HepG2 (cell line): ENCODE results near the gene SEMA6D.

Experiments used
- ADNP ChIP-seq: sonication (generic); formaldehyde crosslinking; IDR thresholded peaks from 2 replicates; pipeline ENCODE4 v1.4.0; 2020; ENCODE audit warnings: missing genetic modification reagents
- BHLHE40 ChIP-seq: IDR thresholded peaks from 2 replicates; pipeline ENCODE4 v1.6.1; 2011; ENCODE audit warnings: low read length, improper control_type of control experiment
- ELF1 ChIP-seq: sonication (generic); formaldehyde crosslinking; IDR thresholded peaks from 2 replicates; pipeline ENCODE4 v1.4.0; 2020; ENCODE audit warnings: missing genetic modification reagents
- ELF4 ChIP-seq: sonication (generic); formaldehyde crosslinking; IDR thresholded peaks from 2 replicates; pipeline ENCODE4 v1.5.0; 2020; ENCODE audit warnings: missing genetic modification reagents, mild to moderate bottlenecking, moderate library complexity, borderline replicate concordance
- EZH2 ChIP-seq: conservative IDR thresholded peaks from 2 replicates; pipeline ENCODE4 v1.6.1; 2012; ENCODE audit warnings: mild to moderate bottlenecking, low read depth, low read length, moderate library complexity
- IRF2 ChIP-seq: IDR thresholded peaks from 2 replicates; pipeline ENCODE4 v1.6.1; 2018; ENCODE audit warnings: missing genetic modification reagents, missing compliant biosample characterization
- NFIC ChIP-seq: IDR thresholded peaks from 2 replicates; pipeline ENCODE4 v1.6.1; 2012; ENCODE audit warnings: mild to moderate bottlenecking, low read length, inconsistent platforms
- RNF2 ChIP-seq: fragments of 450-650 bp; conservative IDR thresholded peaks from 2 replicates; pipeline ENCODE4 v1.6.1; 2016; ENCODE audit warnings: low read depth
- SRSF9 ChIP-seq: fragments of 200-400 bp; formaldehyde crosslinking; IDR thresholded peaks from 2 replicates; pipeline ENCODE4 v1.6.1; 2018; ENCODE audit warnings: borderline replicate concordance, mild to moderate bottlenecking, low read depth, low read length; ENCODE audit not compliant: insufficient read depth, poor library complexity, severe bottlenecking
- ZNF83 ChIP-seq: sonication (generic); formaldehyde crosslinking; IDR thresholded peaks from 2 replicates; pipeline ENCODE4 v1.4.0; 2020; ENCODE audit warnings: missing genetic modification reagents, mild to moderate bottlenecking, borderline replicate concordance
- TF ChIP-seq, protein P1 (sequence below), 2 experiments: fragments of 450-650 bp in 1 of 2; sonication (generic) in 1 of 2; formaldehyde crosslinking in 1 of 2; IDR thresholded peaks; 2 replicates each; pipeline versions ENCODE4 v1.6.1 to v1.8.0; 2016 to 2022; ENCODE audit warnings: antibody characterized with exemption in 1 of 2, mild to moderate bottlenecking in 1 of 2, missing genetic modification reagents in 1 of 2
- TF ChIP-seq, protein P2 (sequence below): IDR thresholded peaks from 2 replicates; pipeline ENCODE4 v1.6.1; 2016; ENCODE audit warnings: low read depth, borderline replicate concordance
- TF ChIP-seq, protein P3 (sequence below): sonication (generic); formaldehyde crosslinking; IDR thresholded peaks from 2 replicates; pipeline ENCODE4 v1.5.0; 2020; ENCODE audit warnings: mild to moderate bottlenecking, missing genetic modification reagents, moderate library complexity

DNA sequence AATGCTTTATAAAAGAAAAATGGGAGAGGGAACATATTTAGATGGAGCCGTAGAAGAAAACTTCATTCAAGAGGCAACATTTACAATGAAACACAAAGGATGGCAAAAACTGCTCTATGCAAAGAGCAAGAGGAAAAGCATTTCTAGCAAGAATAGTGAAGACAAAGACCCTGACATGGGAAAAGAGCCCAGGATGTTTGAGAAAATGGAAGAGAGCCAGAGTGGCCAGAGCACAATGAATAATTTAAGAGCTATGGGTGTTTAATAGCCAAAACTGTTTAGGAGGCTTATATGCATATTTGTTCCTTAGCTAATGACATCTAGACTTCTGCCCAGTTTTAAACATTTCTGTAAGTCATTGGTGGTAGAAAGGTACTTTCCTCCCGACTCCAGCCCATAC lies 25.4 kb upstream of the SEMA6D start:
- TF ChIP-seq, protein P1, sequence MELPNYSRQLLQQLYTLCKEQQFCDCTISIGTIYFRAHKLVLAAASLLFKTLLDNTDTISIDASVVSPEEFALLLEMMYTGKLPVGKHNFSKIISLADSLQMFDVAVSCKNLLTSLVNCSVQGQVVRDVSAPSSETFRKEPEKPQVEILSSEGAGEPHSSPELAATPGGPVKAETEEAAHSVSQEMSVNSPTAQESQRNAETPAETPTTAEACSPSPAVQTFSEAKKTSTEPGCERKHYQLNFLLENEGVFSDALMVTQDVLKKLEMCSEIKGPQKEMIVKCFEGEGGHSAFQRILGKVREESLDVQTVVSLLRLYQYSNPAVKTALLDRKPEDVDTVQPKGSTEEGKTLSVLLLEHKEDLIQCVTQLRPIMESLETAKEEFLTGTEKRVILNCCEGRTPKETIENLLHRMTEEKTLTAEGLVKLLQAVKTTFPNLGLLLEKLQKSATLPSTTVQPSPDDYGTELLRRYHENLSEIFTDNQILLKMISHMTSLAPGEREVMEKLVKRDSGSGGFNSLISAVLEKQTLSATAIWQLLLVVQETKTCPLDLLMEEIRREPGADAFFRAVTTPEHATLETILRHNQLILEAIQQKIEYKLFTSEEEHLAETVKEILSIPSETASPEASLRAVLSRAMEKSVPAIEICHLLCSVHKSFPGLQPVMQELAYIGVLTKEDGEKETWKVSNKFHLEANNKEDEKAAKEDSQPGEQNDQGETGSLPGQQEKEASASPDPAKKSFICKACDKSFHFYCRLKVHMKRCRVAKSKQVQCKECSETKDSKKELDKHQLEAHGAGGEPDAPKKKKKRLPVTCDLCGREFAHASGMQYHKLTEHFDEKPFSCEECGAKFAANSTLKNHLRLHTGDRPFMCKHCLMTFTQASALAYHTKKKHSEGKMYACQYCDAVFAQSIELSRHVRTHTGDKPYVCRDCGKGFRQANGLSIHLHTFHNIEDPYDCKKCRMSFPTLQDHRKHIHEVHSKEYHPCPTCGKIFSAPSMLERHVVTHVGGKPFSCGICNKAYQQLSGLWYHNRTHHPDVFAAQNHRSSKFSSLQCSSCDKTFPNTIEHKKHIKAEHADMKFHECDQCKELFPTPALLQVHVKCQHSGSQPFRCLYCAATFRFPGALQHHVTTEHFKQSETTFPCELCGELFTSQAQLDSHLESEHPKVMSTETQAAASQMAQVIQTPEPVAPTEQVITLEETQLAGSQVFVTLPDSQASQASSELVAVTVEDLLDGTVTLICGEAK (IDR thresholded peaks at IDR 0.05), result no peak
- TF ChIP-seq, protein P1 (CRISPR knock-in tag; IDR thresholded peaks at IDR 0.05), result no peak
- TF ChIP-seq IRF2, result no peak
- TF ChIP-seq, protein P2, sequence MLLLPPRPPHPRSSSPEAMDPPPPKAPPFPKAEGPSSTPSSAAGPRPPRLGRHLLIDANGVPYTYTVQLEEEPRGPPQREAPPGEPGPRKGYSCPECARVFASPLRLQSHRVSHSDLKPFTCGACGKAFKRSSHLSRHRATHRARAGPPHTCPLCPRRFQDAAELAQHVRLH (CRISPR knock-in tag), result no peak
- TF ChIP-seq ADNP (CRISPR knock-in tag), result no peak
- TF ChIP-seq EZH2, result no peak
- TF ChIP-seq BHLHE40, result no peak
- TF ChIP-seq ELF4 (CRISPR knock-in tag), result no peak
- TF ChIP-seq, protein P3, sequence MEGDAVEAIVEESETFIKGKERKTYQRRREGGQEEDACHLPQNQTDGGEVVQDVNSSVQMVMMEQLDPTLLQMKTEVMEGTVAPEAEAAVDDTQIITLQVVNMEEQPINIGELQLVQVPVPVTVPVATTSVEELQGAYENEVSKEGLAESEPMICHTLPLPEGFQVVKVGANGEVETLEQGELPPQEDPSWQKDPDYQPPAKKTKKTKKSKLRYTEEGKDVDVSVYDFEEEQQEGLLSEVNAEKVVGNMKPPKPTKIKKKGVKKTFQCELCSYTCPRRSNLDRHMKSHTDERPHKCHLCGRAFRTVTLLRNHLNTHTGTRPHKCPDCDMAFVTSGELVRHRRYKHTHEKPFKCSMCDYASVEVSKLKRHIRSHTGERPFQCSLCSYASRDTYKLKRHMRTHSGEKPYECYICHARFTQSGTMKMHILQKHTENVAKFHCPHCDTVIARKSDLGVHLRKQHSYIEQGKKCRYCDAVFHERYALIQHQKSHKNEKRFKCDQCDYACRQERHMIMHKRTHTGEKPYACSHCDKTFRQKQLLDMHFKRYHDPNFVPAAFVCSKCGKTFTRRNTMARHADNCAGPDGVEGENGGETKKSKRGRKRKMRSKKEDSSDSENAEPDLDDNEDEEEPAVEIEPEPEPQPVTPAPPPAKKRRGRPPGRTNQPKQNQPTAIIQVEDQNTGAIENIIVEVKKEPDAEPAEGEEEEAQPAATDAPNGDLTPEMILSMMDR (CRISPR knock-in tag), result no peak
- no peak for TF ChIP-seq RNF2
- no peak for TF ChIP-seq SRSF9
- TF ChIP-seq NFIC, result no peak
- no peak for TF ChIP-seq ELF1
- no peak for TF ChIP-seq ZNF83 (CRISPR knock-in tag)
